AG08396 (cell line): Measurements from ENCODE around the gene STEAP1B.
A peak's percentile ranks its signal among the peaks of the same experiment; 100 is the strongest.
"Not testable (repeated sequence)": the region's sequence is repeated elsewhere in the genome, so short reads cannot be mapped to it uniquely, and the experiment has no call there.

ENCODE experiments used
- DNase-seq: peaks from one replicate; pipeline ENCODE4 v3.0.0; 2012; ENCODE audit warnings: low spot score, mixed read lengths

The STEAP1B gene

DNA sequence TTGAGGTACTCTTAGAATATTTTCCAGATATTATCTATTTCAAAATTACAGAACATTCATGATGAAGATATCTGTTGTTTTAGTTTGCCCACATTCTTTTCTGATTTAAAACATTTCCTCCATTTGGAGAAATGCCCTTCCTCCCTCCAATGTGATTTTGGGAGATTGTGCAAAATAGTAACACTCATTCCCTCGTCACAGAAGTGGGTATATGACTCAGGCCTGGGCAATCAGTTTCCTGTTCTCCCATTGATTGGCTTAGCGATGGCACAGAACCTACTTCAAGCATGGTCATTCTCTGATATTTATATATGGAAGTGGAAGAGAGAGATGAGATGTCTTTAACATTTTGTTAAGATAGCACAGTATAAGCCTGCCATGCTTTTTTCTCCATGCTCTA is 3.1 kb downstream of the STEAP1B start:
- peak; percentile 26 for DNase-seq

GRCh38 chr7:22496296-22496888 is 3.6 kb downstream of the STEAP1B start:
- DNase-seq, result not testable (repeated sequence)

- DNase-seq, result not testable (repeated sequence)
Observed at GRCh38 chr7:22493160-22493925, 6.6 kb downstream of the STEAP1B start.

DNA sequence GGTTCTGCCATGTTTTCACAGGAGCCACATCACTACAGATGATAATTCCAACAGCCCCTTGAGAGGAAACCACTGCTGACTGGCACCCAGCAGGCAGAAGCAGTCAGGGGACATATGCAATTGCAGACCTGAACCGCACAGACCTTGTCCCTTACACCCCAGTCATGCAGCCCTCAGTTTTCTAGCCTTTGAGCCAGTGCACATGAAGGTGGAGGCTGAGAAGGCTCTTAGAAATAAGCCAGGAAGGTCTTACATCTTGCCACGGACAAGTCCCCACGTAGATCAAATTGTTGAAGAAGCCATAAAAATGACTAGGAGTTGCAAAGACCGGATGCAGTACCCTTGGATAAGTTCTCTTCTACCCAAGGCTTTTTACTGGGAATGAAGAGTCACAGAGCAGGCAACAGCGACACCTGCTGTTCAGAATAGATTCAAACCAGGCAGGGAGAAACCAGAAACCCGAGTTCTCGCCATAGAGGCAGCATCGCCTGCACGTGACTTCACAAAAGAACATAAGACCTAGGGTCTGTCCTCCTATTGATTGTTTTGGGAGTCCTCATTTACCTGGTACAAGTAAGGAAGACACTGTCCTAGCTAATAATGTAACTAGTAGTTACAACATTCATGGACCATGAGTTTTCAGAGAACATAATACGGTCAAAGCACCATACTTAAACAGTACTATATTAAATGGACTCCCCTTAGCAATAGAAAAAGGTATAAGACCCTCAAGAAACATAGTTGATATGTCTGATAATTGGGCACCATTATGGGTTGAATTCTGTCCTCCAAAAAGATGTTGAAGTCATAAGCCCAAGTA is 11.1 kb downstream of the STEAP1B start:
- DNase-seq, result peak; percentile 71

DNA sequence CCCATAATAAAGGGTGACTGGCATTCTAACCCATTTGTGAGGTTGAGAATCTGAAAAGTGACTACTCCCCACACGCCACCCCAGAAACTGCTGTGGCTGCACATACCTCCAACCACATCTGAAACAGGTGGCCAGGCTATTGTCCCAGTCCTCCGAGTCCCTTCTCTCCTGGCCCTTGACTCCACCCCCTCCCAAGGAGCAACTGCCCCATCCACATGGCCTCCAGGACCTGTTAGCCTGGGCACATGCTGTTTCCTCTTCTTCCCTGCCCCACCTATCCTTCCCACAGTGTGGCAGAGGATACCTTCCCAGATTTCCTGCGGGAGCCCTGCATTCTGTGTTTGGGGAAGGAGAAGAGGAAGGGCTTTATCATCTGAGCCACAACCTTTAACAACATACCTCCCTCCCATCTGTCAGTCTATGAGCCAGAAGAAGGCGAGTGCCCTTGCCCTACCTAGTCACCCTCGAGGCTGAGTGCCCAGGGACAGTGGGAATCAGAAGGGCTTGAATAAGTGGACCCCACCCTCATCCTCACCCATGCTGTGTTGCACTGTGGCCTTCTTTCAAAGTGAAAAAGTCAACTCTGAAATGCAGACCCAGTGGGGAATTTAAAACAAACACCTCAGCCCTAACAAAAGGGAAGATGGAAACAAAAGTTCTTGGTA is 11.9 kb downstream of the STEAP1B start:
- DNase-seq, result no peak

- no peak for DNase-seq
Observed at GRCh38 chr7:22486597-22486996, 13.4 kb downstream of the STEAP1B start.

DNA sequence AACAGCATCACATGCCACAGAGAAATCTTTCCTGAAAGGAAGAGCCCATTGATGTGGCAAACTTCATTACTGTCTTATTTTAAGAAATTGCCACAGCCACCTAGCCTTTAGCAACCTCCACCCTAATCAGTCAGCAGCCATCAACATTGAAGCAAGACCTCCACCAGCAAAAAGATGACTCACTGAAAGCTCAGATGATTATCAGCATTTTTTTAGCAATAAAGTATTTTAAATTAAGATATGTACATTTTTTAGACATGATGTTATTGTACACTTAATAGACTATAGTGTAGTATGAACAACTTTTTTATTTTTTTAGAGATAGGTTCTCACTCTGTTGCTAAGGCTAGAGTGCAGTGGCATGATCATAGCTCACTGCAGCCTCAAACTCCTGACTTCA is 14.8 kb downstream of the STEAP1B start:
- no peak for DNase-seq

- no peak for DNase-seq
Observed at GRCh38 chr7:22482503-22482902, 17.5 kb downstream of the STEAP1B start.

DNA sequence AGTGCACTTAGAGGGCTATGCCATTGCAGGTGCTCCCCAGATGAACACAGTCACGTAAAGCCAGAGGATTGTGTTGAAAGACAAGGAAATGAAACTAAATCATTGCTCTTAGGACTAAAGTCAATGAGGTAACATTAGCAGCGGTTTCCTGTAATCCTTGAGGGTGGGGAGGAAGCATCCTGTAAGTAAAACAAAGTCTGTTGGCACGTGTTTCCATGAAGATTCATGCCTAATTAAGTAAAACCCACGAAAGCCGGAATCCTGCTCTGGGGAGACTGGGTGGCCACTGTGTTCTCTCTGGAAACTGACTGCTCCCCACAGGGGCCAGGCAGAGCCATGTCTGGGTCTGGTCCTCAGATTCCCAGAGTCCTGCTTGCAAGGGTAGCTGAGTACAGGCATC is 18.3 kb downstream of the STEAP1B start:
- no peak for DNase-seq

GRCh38 chr7:22480523-22481075 is 19.4 kb downstream of the STEAP1B start:
- DNase-seq, result no peak

GRCh38 chr7:22477876-22478450 is 22.0 kb downstream of the STEAP1B start:
- no peak for DNase-seq

DNA sequence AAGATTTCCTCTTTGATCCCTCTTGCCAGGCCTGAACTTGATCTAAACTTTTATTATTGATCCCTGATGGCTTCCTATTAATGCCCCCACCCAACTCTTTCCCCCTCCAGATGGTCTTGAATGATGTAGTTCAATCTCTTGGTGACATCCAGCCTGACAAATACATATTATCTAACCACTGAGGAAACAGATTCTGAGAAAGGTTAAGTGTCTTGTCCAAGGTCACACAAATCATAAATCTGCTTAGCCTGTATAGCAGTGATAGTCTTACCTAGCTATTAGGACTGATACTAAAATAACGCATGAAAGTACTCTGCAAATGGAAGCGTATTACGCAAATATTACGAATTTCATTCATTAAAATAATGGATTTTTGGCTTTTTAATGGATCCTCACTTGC is 22.7 kb downstream of the STEAP1B start:
- DNase-seq, result no peak

GRCh38 chr7:22476824-22477223 is 23.2 kb downstream of the STEAP1B start:
- DNase-seq, result no peak

- DNase-seq, result no peak
Observed at GRCh38 chr7:22474645-22475044, 25.3 kb downstream of the STEAP1B start.

- no peak for DNase-seq
Observed at GRCh38 chr7:22470981-22471380, 29.0 kb downstream of the STEAP1B start.

- no peak for DNase-seq
Observed at GRCh38 chr7:22469371-22470143, 30.4 kb downstream of the STEAP1B start.

- no peak for DNase-seq
Observed at GRCh38 chr7:22468609-22469008, 31.4 kb downstream of the STEAP1B start.

GRCh38 chr7:22464299-22464698 is 35.7 kb downstream of the STEAP1B start:
- DNase-seq, result no peak

GRCh38 chr7:22460363-22460988 is 39.5 kb downstream of the STEAP1B start:
- no peak for DNase-seq

- no peak for DNase-seq
Observed at GRCh38 chr7:22457471-22457870, 42.5 kb downstream of the STEAP1B start.
